Measurements from ENCODE around the gene VILL.

- no peak for TF ChIP-seq CTCF (conservative IDR thresholded peaks at IDR 0.05 in 1 of 2, IDR thresholded peaks at IDR 0.05 in 1 of 2; ENCODE audit: extremely low read depth in 1 of 2, insufficient read depth in 1 of 2, low read depth in 1 of 2, low read length in 2 of 2)
- no peak for TF ChIP-seq EZH2 (IDR thresholded peaks at IDR 0.05; ENCODE audit: borderline replicate concordance, low read length)
Observed at GRCh38 chr3:37987315-37987697, 3.3 kb upstream of the VILL start.
